A549 (cell line): ENCODE measurements around the gene SPATA46.

Experiments used
- CHD2 ChIP-seq: fragments of 150-350 bp; IDR thresholded peaks from 2 replicates; pipeline ENCODE4 v1.6.1; 2014; ENCODE audit warnings: low read length; ENCODE audit not compliant: partially characterized antibody
- CTCF ChIP-seq: fragments of >200 bp; sonication (Bioruptor Twin); formaldehyde crosslinking; IDR thresholded peaks from 3 replicates; pipeline ENCODE4 v1.5.1; 2016
- POLR2A ChIP-seq: IDR thresholded peaks from 2 replicates; pipeline ENCODE4 v1.6.1; 2012; ENCODE audit warnings: mild to moderate bottlenecking, low read length
- RCOR1 ChIP-seq: fragments of 150-350 bp; IDR thresholded peaks from 2 replicates; pipeline ENCODE4 v1.6.1; 2014; ENCODE audit warnings: antibody characterized with exemption, low read length, low read depth
- REST ChIP-seq: fragments of 200-600 bp; sonication (generic); IDR thresholded peaks from 2 replicates; pipeline ENCODE4 v1.6.1; 2016; ENCODE audit warnings: antibody characterized with exemption, mild to moderate bottlenecking, moderate library complexity

GRCh38 chr1:162336621-162337285, 39.9 kb downstream of the SPATA46 start:
- TF ChIP-seq POLR2A (no peak), CTCF (no peak), REST (no peak), CHD2 (no peak), RCOR1 (no peak)
